HUES48 (cell line): ENCODE results near the gene PRAMEF11.
"Not testable (repeated sequence)": the region's sequence is repeated elsewhere in the genome, so short reads cannot be mapped to it uniquely, and the experiment has no call there.

ENCODE experiments used
- H3K27ac ChIP-seq: one replicate; pipeline ENCODE4 v1.7.0; 2013; ENCODE audit warnings: low read depth, low read length, inconsistent platforms
- H3K27me3 ChIP-seq: 2 replicates; pipeline ENCODE4 v1.6.1; 2013; ENCODE audit warnings: mild to moderate bottlenecking, low read length; ENCODE audit not compliant: control insufficient read depth, insufficient read depth
- H3K36me3 ChIP-seq: 2 replicates; pipeline ENCODE4 v1.6.1; 2013; ENCODE audit warnings: low read length; ENCODE audit not compliant: control insufficient read depth, insufficient read depth
- H3K4me1 ChIP-seq: 2 replicates; pipeline ENCODE4 v1.6.1; 2013; ENCODE audit warnings: mild to moderate bottlenecking, low read length; ENCODE audit not compliant: control insufficient read depth, insufficient read depth
- H3K4me3 ChIP-seq: 2 replicates; pipeline ENCODE4 v1.5.1; 2013; ENCODE audit warnings: mild to moderate bottlenecking, low read depth, low read length
- H3K9ac ChIP-seq: 2 replicates; pipeline ENCODE4 v1.6.1; 2013; ENCODE audit warnings: mild to moderate bottlenecking, low read depth, low read length, moderate library complexity
- H3K9me3 ChIP-seq: 2 replicates; pipeline ENCODE4 v1.6.1; 2013; ENCODE audit warnings: low read length; ENCODE audit not compliant: control insufficient read depth, insufficient read depth

Gene PRAMEF11

DNA sequence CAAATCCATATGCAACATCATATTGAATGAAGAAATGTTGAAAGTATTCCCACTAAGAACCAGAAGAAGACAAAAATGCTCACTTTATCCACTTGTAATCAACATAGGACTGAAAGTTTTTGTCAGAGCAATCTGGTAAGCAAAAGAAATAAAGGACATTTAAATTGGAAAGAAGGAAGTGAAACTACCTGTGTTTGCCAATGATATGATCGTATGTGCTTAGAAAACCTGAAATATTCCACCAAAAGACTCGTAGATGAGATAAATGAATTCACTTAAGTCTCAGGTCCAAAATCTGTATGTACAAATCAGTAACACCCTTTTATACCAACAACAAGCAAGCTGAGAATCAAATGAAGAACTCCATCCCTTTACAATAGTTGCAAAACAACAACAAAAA is 31.5 kb downstream of the PRAMEF11 start:
- no peak overlapping the region for H3K4me3 ChIP-seq
- H3K27ac ChIP-seq = no peak overlapping the region
- peaks cover 35% of the 10 kb centered on the region for H3K9me3 ChIP-seq
- no peaks in the 10 kb centered on the region for H3K4me1 ChIP-seq
- no peaks in the 10 kb centered on the region for H3K27me3 ChIP-seq
- no peak overlapping the region for H3K9ac ChIP-seq
- H3K36me3 ChIP-seq = no peaks in the 10 kb centered on the region

DNA sequence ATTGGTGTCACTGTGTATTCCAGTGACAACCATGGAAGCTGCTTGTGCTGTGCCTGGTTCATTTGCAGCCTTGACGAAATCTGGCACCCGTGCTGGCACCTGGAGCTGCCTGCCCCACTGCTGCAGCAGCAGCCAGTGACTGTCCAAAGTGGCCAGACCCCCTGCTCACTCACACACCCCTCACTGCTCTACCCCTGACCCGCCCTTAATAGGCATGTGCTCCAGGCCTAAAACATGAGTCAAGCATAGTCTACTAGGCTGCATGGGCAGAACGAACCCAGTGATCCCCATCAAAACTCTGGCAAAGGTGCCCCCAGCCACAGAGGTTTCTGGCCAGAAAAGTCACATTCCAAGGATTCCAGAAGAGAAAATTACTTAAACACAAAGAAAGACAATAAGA is 32.3 kb downstream of the PRAMEF11 start:
- Histone ChIP-seq H3K9ac (no peak overlapping the region), H3K27me3 (no peaks in the 10 kb centered on the region), H3K36me3 (no peaks in the 10 kb centered on the region), H3K27ac (no peak overlapping the region), H3K9me3 (peaks cover 35% of the 10 kb centered on the region), H3K4me1 (no peaks in the 10 kb centered on the region), H3K4me3 (no peak overlapping the region)

- H3K4me3 ChIP-seq, H3K4me1 ChIP-seq, H3K36me3 ChIP-seq, H3K9me3 ChIP-seq, H3K27me3 ChIP-seq, H3K27ac ChIP-seq, H3K9ac ChIP-seq: not testable (repeated sequence)
These were observed 40.1 kb downstream of the PRAMEF11 start, which contains the start of gene PRAMEF1 for GRCh38 chr1:12791097-12791496. TSS of gene PRAMEF1 (plus strand) at chr1:12791397. CDS start at chr1:12793228, 1,831 bp downstream.

DNA sequence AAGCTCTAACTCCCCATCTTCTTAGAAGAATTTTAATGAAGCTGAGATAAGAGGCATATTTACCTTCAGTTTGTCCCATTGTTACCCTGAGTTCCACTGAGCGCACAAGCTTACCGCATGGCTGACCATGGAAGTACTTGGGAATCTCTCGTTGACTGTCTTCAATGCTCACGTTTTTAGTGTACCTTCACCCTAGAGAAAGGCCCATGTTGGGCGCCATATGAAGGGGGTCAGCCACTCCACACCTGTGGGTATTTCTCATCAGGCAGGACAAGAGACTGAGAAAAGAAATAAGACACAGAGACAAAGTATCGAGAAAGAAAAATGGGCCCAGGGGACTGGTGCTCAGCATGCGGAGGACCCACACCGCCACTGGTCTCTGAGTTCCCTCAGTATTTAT is 46.5 kb downstream of the PRAMEF11 start:
- H3K4me3 ChIP-seq, H3K27ac ChIP-seq, H3K4me1 ChIP-seq, H3K27me3 ChIP-seq, H3K36me3 ChIP-seq, H3K9ac ChIP-seq: not testable (repeated sequence)
- peaks cover 20% of the 10 kb centered on the region for H3K9me3 ChIP-seq

GRCh38 chr1:12783783-12784182 is 47.4 kb downstream of the PRAMEF11 start:
- not testable (repeated sequence) for H3K36me3 ChIP-seq, H3K4me1 ChIP-seq, H3K9ac ChIP-seq, H3K27ac ChIP-seq, H3K4me3 ChIP-seq, H3K27me3 ChIP-seq
- H3K9me3 ChIP-seq = peaks cover 20% of the 10 kb centered on the region

- not testable (repeated sequence) for H3K36me3 ChIP-seq, H3K27ac ChIP-seq, H3K9ac ChIP-seq, H3K4me3 ChIP-seq, H3K4me1 ChIP-seq, H3K27me3 ChIP-seq
- H3K9me3 ChIP-seq = peaks cover 14% of the 10 kb centered on the region
These were observed 49.7 kb downstream of the PRAMEF11 start for GRCh38 chr1:12781488-12781887.

- no peak overlapping the region for H3K27ac ChIP-seq
- H3K9me3 ChIP-seq = no peaks in the 10 kb centered on the region; the same call in 1 of the 2 replicates
- no peak overlapping the region for H3K9ac ChIP-seq
- H3K4me1 ChIP-seq = peaks cover 10% of the 10 kb centered on the region; the same call in 1 of the 2 replicates
- no peaks in the 10 kb centered on the region for H3K36me3 ChIP-seq
- H3K27me3 ChIP-seq = no peaks in the 10 kb centered on the region
- no peak overlapping the region for H3K4me3 ChIP-seq
These were observed 52.3 kb downstream of the PRAMEF11 start for GRCh38 chr1:12778907-12779306.

- Histone ChIP-seq H3K27me3 (no peaks in the 10 kb centered on the region), H3K9me3 (no peaks in the 10 kb centered on the region), H3K4me1 (peaks cover 5% of the 10 kb centered on the region; the same call in 1 of the 2 replicates), H3K4me3 (no peak overlapping the region), H3K36me3 (no peaks in the 10 kb centered on the region), H3K27ac (no peak overlapping the region), H3K9ac (no peak overlapping the region)
These were observed 53.1 kb downstream of the PRAMEF11 start for GRCh38 chr1:12778061-12778460.

GRCh38 chr1:12776801-12777557 is 54.2 kb downstream of the PRAMEF11 start:
- H3K9ac ChIP-seq = no peak overlapping the region
- no peaks in the 10 kb centered on the region for H3K27me3 ChIP-seq
- H3K36me3 ChIP-seq = no peaks in the 10 kb centered on the region

DNA sequence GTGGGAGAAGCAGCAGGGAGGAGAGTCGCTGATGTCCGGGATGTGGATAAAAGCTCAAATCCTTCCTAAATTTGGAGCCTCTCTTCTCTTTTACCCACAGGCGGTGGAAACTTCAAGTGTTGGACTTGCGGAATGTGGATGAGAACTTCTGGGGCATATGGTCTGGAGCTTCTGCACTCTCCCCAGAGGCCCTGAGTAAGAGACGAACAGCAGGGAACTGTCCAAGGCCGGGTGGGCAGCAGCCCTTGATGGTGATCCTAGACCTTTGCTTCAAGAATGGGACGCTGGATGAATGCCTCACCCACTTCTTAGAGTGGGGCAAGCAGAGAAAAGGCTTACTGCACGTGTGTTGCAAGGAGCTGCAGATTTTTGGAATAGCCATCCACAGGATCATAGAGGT is 55.8 kb downstream of the PRAMEF11 start:
- Histone ChIP-seq H3K9ac (no peak overlapping the region), H3K4me1 (no peaks in the 10 kb centered on the region), H3K4me3 (no peak overlapping the region), H3K36me3 (no peaks in the 10 kb centered on the region), H3K27ac (no peak overlapping the region), H3K27me3 (no peaks in the 10 kb centered on the region), H3K9me3 (no peaks in the 10 kb centered on the region)

More at GRCh38 chr1:12776801-12777557, 54.2 kb downstream of the PRAMEF11 start:
- Histone ChIP-seq H3K9me3 (no peaks in the 10 kb centered on the region), H3K4me1 (peaks cover 3% of the 10 kb centered on the region; the same call in 1 of the 2 replicates), H3K4me3 (no peak overlapping the region), H3K27ac (no peak overlapping the region)

DNA sequence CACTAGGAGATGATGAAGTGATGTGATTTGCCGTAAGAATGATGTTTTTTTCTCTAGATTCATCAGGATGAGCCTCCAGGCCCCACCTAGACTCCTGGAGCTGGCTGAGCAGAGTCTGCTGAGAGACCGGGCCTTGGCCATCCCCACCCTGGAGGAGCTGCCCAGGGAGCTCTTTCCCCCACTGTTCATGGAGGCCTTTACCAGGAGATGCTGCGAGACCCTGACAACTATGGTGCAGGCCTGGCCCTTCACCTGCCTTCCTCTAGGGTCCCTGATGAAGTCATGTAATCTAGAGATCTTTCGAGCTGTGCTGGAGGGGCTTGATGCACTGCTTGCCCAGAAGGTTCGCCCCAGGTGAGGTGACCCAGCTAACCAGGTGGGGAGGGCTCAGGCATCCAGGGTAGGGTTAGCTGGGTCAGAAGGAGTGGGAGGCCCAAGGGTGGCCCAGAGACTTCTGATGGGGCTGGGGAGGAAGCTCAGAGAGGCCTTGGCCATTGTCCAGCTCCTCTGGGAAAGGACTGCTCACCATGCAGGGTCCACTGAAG is 56.3 kb downstream of the PRAMEF11 start:
- Histone ChIP-seq H3K9ac (no peak overlapping the region), H3K4me1 (no peaks in the 10 kb centered on the region), H3K9me3 (no peaks in the 10 kb centered on the region), H3K4me3 (no peak overlapping the region), H3K27me3 (no peaks in the 10 kb centered on the region), H3K27ac (no peak overlapping the region), H3K36me3 (no peaks in the 10 kb centered on the region)
